ENCODE measurements around the gene SOAT2. TPM values are rescaled to one million over a fixed set of nuclear protein-coding genes. Genes with fewer than 3 reads are reported as not detected.

The SOAT2 gene
- total RNA-seq, 1 experiment from 2014 or later: not detected

GRCh38 chr12:53057816-53058500 is 45.3 kb upstream of the SOAT2 start:
- Histone ChIP-seq H3K27ac (ENCODE audit: insufficient read length, low read depth, low read length) (no peak overlapping the region), H3K4me1 (ENCODE audit: insufficient read depth, low read length) (peaks cover 3% of the 10 kb centered on the region; the same call in 1 of the 2 replicates), H3K14ac (ENCODE audit: insufficient read depth, low read length) (no peak overlapping the region), H3K9me3 (ENCODE audit: control insufficient read depth, low read depth, low read length) (no peaks in the 10 kb centered on the region), H3K9ac (ENCODE audit: extremely low read depth, insufficient read length, low read length) (no peak overlapping the region), H3K4ac (ENCODE audit: low read depth, low read length) (no peak overlapping the region), H2AFZ (ENCODE audit: low read length) (no peak overlapping the region), H3K27me3 (ENCODE audit: insufficient read depth, low read length) (no peaks in the 10 kb centered on the region; the same call in 1 of the 2 replicates), H2BK15ac (ENCODE audit: low read depth, low read length) (no peak overlapping the region), H3K56ac (ENCODE audit: insufficient read length, low read depth, low read length) (no peak overlapping the region), H2BK120ac (ENCODE audit: low read depth, low read length, poor library complexity, severe bottlenecking) (no peak overlapping the region), H4K20me1 (ENCODE audit: control insufficient read depth, insufficient read depth, insufficient read length) (no peaks in the 10 kb centered on the region), H4K91ac (ENCODE audit: insufficient read length, low read depth, low read length) (no peak overlapping the region), H3K79me1 (ENCODE audit: insufficient read depth, low read depth, low read length, poor library complexity, severe bottlenecking) (no peaks in the 10 kb centered on the region), H2BK12ac (ENCODE audit: insufficient read length, low read depth, low read length) (no peak overlapping the region), H4K8ac (replicated peaks; ENCODE audit: insufficient read length, low read depth, low read length) (no peak overlapping the region), H3K23me2 (ENCODE audit: insufficient read length, low read depth, low read length, poor library complexity, severe bottlenecking) (no peaks in the 10 kb centered on the region), H2BK5ac (ENCODE audit: insufficient read length, low read length) (no peak overlapping the region), H3K4me2 (ENCODE audit: insufficient read depth, insufficient read length, low read length) (no peak overlapping the region), H2AK5ac (ENCODE audit: insufficient read length, low read length) (no peak overlapping the region), H3K79me2 (ENCODE audit: insufficient read depth, low read length) (no peaks in the 10 kb centered on the region), H3K23ac (ENCODE audit: insufficient read length, low read depth, low read length) (no peak overlapping the region), H3K18ac (ENCODE audit: insufficient read length, low read depth, low read length) (no peak overlapping the region), H2BK20ac (ENCODE audit: low read depth, low read length, poor library complexity, severe bottlenecking) (no peak overlapping the region), H4K5ac (ENCODE audit: insufficient read length, low read depth, low read length) (no peak overlapping the region), H3T11ph (ENCODE audit: low read length) (no peak overlapping the region)
- no peak for TF ChIP-seq CTCF (conservative IDR thresholded peaks at IDR 0.05)
- peaks cover 49% of the 10 kb centered on the region for H3K27me3 Mint-ChIP-seq (ENCODE audit: low read depth)
- no peaks in the 10 kb centered on the region; a peak in 1 of 7 replicates for H3K36me3 Mint-ChIP-seq (ENCODE audit: insufficient read depth in 1 of 3, low read depth in 3 of 3)
- no peak overlapping the region for H3K27ac Mint-ChIP-seq
- no peaks in the 10 kb centered on the region for H3K9me3 Mint-ChIP-seq
- H3K4me3 Mint-ChIP-seq: no peak overlapping the region
- H3K4me1 Mint-ChIP-seq: peaks cover 11 to 15% of the 10 kb centered on the region in 2 experiments
- DNase-seq: no peak
- no CpG with 5 or more reads among the region's 13 CpGs for WGBS (ENCODE audit: extremely low coverage, insufficient read length, low lambda C conversion rate)

All from H9 (cell line).